ENCODE measurements around the gene RBM47. TPM values are rescaled to one million over a fixed set of nuclear protein-coding genes. Genes with fewer than 3 reads are reported as not detected.

The RBM47 gene
- total RNA-seq, 2 experiments from 2014 or later, result 0.60 to 0.66 TPM

GRCh38 chr4:40515398-40516293 lies 114.0 kb downstream of the RBM47 start:
- H3K27ac Mint-ChIP-seq, result no peak overlapping the region
- no peak for ATAC-seq
- no peak overlapping the region for H3K4me3 Mint-ChIP-seq
- H3K4me1 Mint-ChIP-seq (ENCODE audit: low read depth), result peaks cover 14% of the 10 kb centered on the region
- no peaks in the 10 kb centered on the region for H3K36me3 Mint-ChIP-seq (ENCODE audit: low read depth)
- POLR2A ChIA-PET, result interaction anchor here (0.7 kb wide), 1 partner anchor 21 kb away, joined by 3 read pairs; no protein-coding TSS in a partner anchor
- DNase-seq, result no peak
- H3K27me3 Mint-ChIP-seq (ENCODE audit: low read depth), result no peaks in the 10 kb centered on the region
- CTCF ChIA-PET, result interaction anchor here (0.6 kb wide), 1 partner anchor 57 kb away, joined by 3 read pairs; no protein-coding TSS in a partner anchor
- no peaks in the 10 kb centered on the region for H3K9me3 Mint-ChIP-seq (ENCODE audit: insufficient read depth)

- DNase-seq, result no peak
- no peaks in the 10 kb centered on the region for H3K27me3 Mint-ChIP-seq (ENCODE audit: low read depth)
- H3K36me3 Mint-ChIP-seq (ENCODE audit: low read depth), result no peaks in the 10 kb centered on the region
- H3K4me3 Mint-ChIP-seq, result no peak overlapping the region
- H3K4me1 Mint-ChIP-seq (ENCODE audit: low read depth), result peaks cover 14% of the 10 kb centered on the region
- no peaks in the 10 kb centered on the region for H3K9me3 Mint-ChIP-seq (ENCODE audit: insufficient read depth)
- POLR2A ChIA-PET, result interaction anchor here (0.7 kb wide), 1 partner anchor 21 kb away, joined by 3 read pairs; no protein-coding TSS in a partner anchor
- CTCF ChIA-PET, result no interaction called here
- no peak overlapping the region for H3K27ac Mint-ChIP-seq
- no peak for ATAC-seq
These were observed 114.6 kb downstream of the RBM47 start for GRCh38 chr4:40515037-40515397.

GRCh38 chr4:40514497-40514951 lies 115.1 kb downstream of the RBM47 start:
- H3K27ac Mint-ChIP-seq, result no peak overlapping the region
- H3K36me3 Mint-ChIP-seq (ENCODE audit: low read depth), result no peaks in the 10 kb centered on the region
- no peaks in the 10 kb centered on the region for H3K27me3 Mint-ChIP-seq (ENCODE audit: low read depth)
- H3K4me1 Mint-ChIP-seq (ENCODE audit: low read depth), result peaks cover 14% of the 10 kb centered on the region
- POLR2A ChIA-PET, result interaction anchor here (0.6 kb wide), 1 partner anchor 37 kb away, joined by 4 read pairs; no protein-coding TSS in a partner anchor
- DNase-seq (no peak), ATAC-seq (no peak)
- H3K4me3 Mint-ChIP-seq, result no peak overlapping the region
- H3K9me3 Mint-ChIP-seq (ENCODE audit: insufficient read depth), result no peaks in the 10 kb centered on the region
- CTCF ChIA-PET, result interaction anchor here (0.6 kb wide), 1 partner anchor 36 kb away, joined by 3 read pairs; no protein-coding TSS in a partner anchor

- no peak for ATAC-seq
- POLR2A ChIA-PET, result no interaction called here
These were observed 118.5 kb downstream of the RBM47 start for GRCh38 chr4:40511036-40511614.

GRCh38 chr4:40507977-40508376 lies 121.7 kb downstream of the RBM47 start:
- POLR2A ChIA-PET, result no interaction called here
- H3K4me3 Mint-ChIP-seq, result no peak overlapping the region
- ATAC-seq, result no peak
- no peaks in the 10 kb centered on the region for H3K9me3 Mint-ChIP-seq (ENCODE audit: insufficient read depth)
- no peaks in the 10 kb centered on the region for H3K36me3 Mint-ChIP-seq (ENCODE audit: low read depth)
- peak; percentile 41 for DNase-seq
- CTCF ChIA-PET, result interaction anchor here (1.0 kb wide), 1 partner anchor 211 kb away, joined by 3 read pairs; no protein-coding TSS in a partner anchor
- H3K4me1 Mint-ChIP-seq (ENCODE audit: low read depth), result peaks cover 11% of the 10 kb centered on the region
- H3K27ac Mint-ChIP-seq, result no peak overlapping the region
- no peaks in the 10 kb centered on the region for H3K27me3 Mint-ChIP-seq (ENCODE audit: low read depth)

More at GRCh38 chr4:40511036-40511614, 118.5 kb downstream of the RBM47 start:
- no peaks in the 10 kb centered on the region for H3K36me3 Mint-ChIP-seq (ENCODE audit: low read depth)
- DNase-seq, result no peak
- CTCF ChIA-PET, result no interaction called here
- H3K27ac Mint-ChIP-seq, result no peak overlapping the region
- H3K27me3 Mint-ChIP-seq (ENCODE audit: low read depth), result no peaks in the 10 kb centered on the region
- no peaks in the 10 kb centered on the region for H3K9me3 Mint-ChIP-seq (ENCODE audit: insufficient read depth)
- H3K4me1 Mint-ChIP-seq (ENCODE audit: low read depth), result peaks cover 14% of the 10 kb centered on the region
- no peak overlapping the region for H3K4me3 Mint-ChIP-seq

- Mint-ChIP-seq H3K27ac (no peak overlapping the region), H3K4me3 (no peak overlapping the region), H3K27me3 (ENCODE audit: low read depth) (no peaks in the 10 kb centered on the region), H3K4me1 (ENCODE audit: low read depth) (peaks cover 22% of the 10 kb centered on the region), H3K9me3 (ENCODE audit: insufficient read depth) (no peaks in the 10 kb centered on the region), H3K36me3 (ENCODE audit: low read depth) (no peaks in the 10 kb centered on the region)
- ATAC-seq, result no peak
- ChIA-PET POLR2A (no interaction called here), CTCF (no interaction called here)
- DNase-seq, result no peak
These were observed 123.2 kb downstream of the RBM47 start for GRCh38 chr4:40506492-40506891.

- Mint-ChIP-seq H3K27me3 (ENCODE audit: low read depth) (no peaks in the 10 kb centered on the region), H3K27ac (no peak overlapping the region), H3K4me3 (no peak overlapping the region), H3K36me3 (ENCODE audit: low read depth) (no peaks in the 10 kb centered on the region), H3K9me3 (ENCODE audit: insufficient read depth) (no peaks in the 10 kb centered on the region), H3K4me1 (ENCODE audit: low read depth) (peaks cover 22% of the 10 kb centered on the region)
- POLR2A ChIA-PET, result no interaction called here
- CTCF ChIA-PET, result no interaction called here
- ATAC-seq (no peak), DNase-seq (no peak)
These were observed 123.6 kb downstream of the RBM47 start for GRCh38 chr4:40506066-40506465.

- ChIA-PET CTCF (no interaction called here), POLR2A (no interaction called here)
- Mint-ChIP-seq H3K27ac (peak overlapping the region; percentile 85), H3K36me3 (ENCODE audit: low read depth) (no peaks in the 10 kb centered on the region), H3K9me3 (ENCODE audit: insufficient read depth) (no peaks in the 10 kb centered on the region), H3K4me1 (ENCODE audit: low read depth) (peaks cover 22% of the 10 kb centered on the region), H3K4me3 (no peak overlapping the region), H3K27me3 (ENCODE audit: low read depth) (no peaks in the 10 kb centered on the region)
- ATAC-seq (peak; percentile 64), DNase-seq (no peak)
These were observed 126.7 kb downstream of the RBM47 start for GRCh38 chr4:40502934-40503333.

- Mint-ChIP-seq H3K36me3 (ENCODE audit: low read depth) (no peaks in the 10 kb centered on the region), H3K4me1 (ENCODE audit: low read depth) (peaks cover 22% of the 10 kb centered on the region), H3K9me3 (ENCODE audit: insufficient read depth) (no peaks in the 10 kb centered on the region), H3K27ac (no peak overlapping the region), H3K4me3 (no peak overlapping the region), H3K27me3 (ENCODE audit: low read depth) (no peaks in the 10 kb centered on the region)
- ChIA-PET POLR2A (no interaction called here), CTCF (no interaction called here)
- ATAC-seq, result no peak
- DNase-seq, result no peak
These were observed 127.4 kb downstream of the RBM47 start for GRCh38 chr4:40502220-40502619.

- H3K9me3 Mint-ChIP-seq (ENCODE audit: insufficient read depth), result no peaks in the 10 kb centered on the region
- DNase-seq, result no peak
- peaks cover 22% of the 10 kb centered on the region for H3K4me1 Mint-ChIP-seq (ENCODE audit: low read depth)
- no peak overlapping the region for H3K4me3 Mint-ChIP-seq
- ChIA-PET CTCF (interaction anchor here (0.9 kb wide), 1 partner anchor 15 kb away, joined by 3 read pairs; no protein-coding TSS in a partner anchor), POLR2A (no interaction called here)
- no peak overlapping the region for H3K27ac Mint-ChIP-seq
- ATAC-seq, result no peak
- no peaks in the 10 kb centered on the region for H3K36me3 Mint-ChIP-seq (ENCODE audit: low read depth)
- no peaks in the 10 kb centered on the region for H3K27me3 Mint-ChIP-seq (ENCODE audit: low read depth)
These were observed 128.9 kb downstream of the RBM47 start for GRCh38 chr4:40500781-40501180.

- ChIA-PET CTCF (no interaction called here), POLR2A (interaction anchor here (0.6 kb wide), 1 partner anchor 554 kb away, joined by 3 read pairs; no protein-coding TSS in a partner anchor)
- H3K4me3 Mint-ChIP-seq, result no peak overlapping the region
- ATAC-seq (no peak), DNase-seq (no peak)
- H3K36me3 Mint-ChIP-seq (ENCODE audit: low read depth), result no peaks in the 10 kb centered on the region
- no peaks in the 10 kb centered on the region for H3K4me1 Mint-ChIP-seq (ENCODE audit: low read depth)
- H3K27ac Mint-ChIP-seq, result no peak overlapping the region
- no peaks in the 10 kb centered on the region for H3K9me3 Mint-ChIP-seq (ENCODE audit: insufficient read depth)
- H3K27me3 Mint-ChIP-seq (ENCODE audit: low read depth), result peaks cover 20% of the 10 kb centered on the region
These were observed 136.5 kb downstream of the RBM47 start for GRCh38 chr4:40493160-40493559.

GRCh38 chr4:40492691-40493090 lies 137.0 kb downstream of the RBM47 start:
- ATAC-seq (no peak), DNase-seq (no peak)
- Mint-ChIP-seq H3K36me3 (ENCODE audit: low read depth) (no peaks in the 10 kb centered on the region), H3K9me3 (ENCODE audit: insufficient read depth) (no peaks in the 10 kb centered on the region), H3K27ac (no peak overlapping the region), H3K27me3 (ENCODE audit: low read depth) (peaks cover 20% of the 10 kb centered on the region), H3K4me1 (ENCODE audit: low read depth) (no peaks in the 10 kb centered on the region), H3K4me3 (no peak overlapping the region)
- POLR2A ChIA-PET, result interaction anchor here (0.6 kb wide), 1 partner anchor 554 kb away, joined by 3 read pairs; no protein-coding TSS in a partner anchor
- CTCF ChIA-PET, result no interaction called here

Measured in activated CD8-positive, alpha-beta T cell treated with anti-CD3 and anti-CD28 coated beads, Interleukin-2, amount 10 ng/mL, durations not matched to agents 7 days and 5 days (primary cell).